Ammon's horn (tissue), 1 donor: ENCODE data around the gene TUBB2A.
"Not testable (repeated sequence)": the region's sequence is repeated elsewhere in the genome, so short reads cannot be mapped to it uniquely, and the experiment has no call there.

ENCODE experiments used
- DNase-seq: peaks from one replicate; pipeline ENCODE4 v3.0.0-alpha.2; 2016; ENCODE audit warnings: low spot score

TUBB2A gene

GRCh38 chr6:3152689-3153088 lies 4.7 kb downstream of the TUBB2A start:
- DNase-seq: no peak

- DNase-seq: peak; percentile 48
Observed at GRCh38 chr6:3151691-3152090, 5.7 kb downstream of the TUBB2A start.

GRCh38 chr6:3147914-3148757 lies 9.2 kb downstream of the TUBB2A start:
- no peak for DNase-seq

- DNase-seq: no peak
Observed at GRCh38 chr6:3144571-3144970, 12.8 kb downstream of the TUBB2A start.

- DNase-seq: no peak
Observed at GRCh38 chr6:3143158-3143557, 14.2 kb downstream of the TUBB2A start.

GRCh38 chr6:3142536-3142935 lies 14.8 kb downstream of the TUBB2A start:
- no peak for DNase-seq

GRCh38 chr6:3140201-3140600 lies 17.1 kb downstream of the TUBB2A start:
- DNase-seq: no peak

GRCh38 chr6:3139090-3139903 lies 18.0 kb downstream of the TUBB2A start:
- DNase-seq: peak; percentile 72

GRCh38 chr6:3138341-3138740 lies 19.0 kb downstream of the TUBB2A start:
- no peak for DNase-seq

- DNase-seq: not testable (repeated sequence)
Observed at GRCh38 chr6:3137873-3138272, 19.5 kb downstream of the TUBB2A start.

- peak; percentile 54 for DNase-seq
Observed at GRCh38 chr6:3137057-3137777, 20.1 kb downstream of the TUBB2A start.

- no peak for DNase-seq
Observed at GRCh38 chr6:3136292-3137011, 20.9 kb downstream of the TUBB2A start.

- DNase-seq: no peak
Observed at GRCh38 chr6:3135668-3136291, 21.6 kb downstream of the TUBB2A start.

GRCh38 chr6:3133515-3133914 lies 23.8 kb downstream of the TUBB2A start:
- DNase-seq: no peak

GRCh38 chr6:3131695-3132094 lies 25.6 kb downstream of the TUBB2A start:
- no peak for DNase-seq

GRCh38 chr6:3128356-3129108 lies 28.8 kb downstream of the TUBB2A start:
- no peak for DNase-seq

GRCh38 chr6:3125815-3126214 lies 31.5 kb downstream of the TUBB2A start:
- no peak for DNase-seq

GRCh38 chr6:3124667-3125066 lies 32.7 kb downstream of the TUBB2A start:
- DNase-seq: no peak

- DNase-seq: no peak
Observed at GRCh38 chr6:3122823-3123182, 34.5 kb downstream of the TUBB2A start.

GRCh38 chr6:3120765-3121089 lies 36.6 kb downstream of the TUBB2A start:
- DNase-seq: no peak
